ENCODE data around the gene NATD1. TPM values are rescaled to one million over a fixed set of nuclear protein-coding genes. Genes with fewer than 3 reads are reported as not detected.
A peak's percentile ranks its signal among the peaks of the same experiment; 100 is the strongest.

NATD1 gene
- total RNA-seq, 1 donor from 2014 or later, result 19.5 TPM

DNA sequence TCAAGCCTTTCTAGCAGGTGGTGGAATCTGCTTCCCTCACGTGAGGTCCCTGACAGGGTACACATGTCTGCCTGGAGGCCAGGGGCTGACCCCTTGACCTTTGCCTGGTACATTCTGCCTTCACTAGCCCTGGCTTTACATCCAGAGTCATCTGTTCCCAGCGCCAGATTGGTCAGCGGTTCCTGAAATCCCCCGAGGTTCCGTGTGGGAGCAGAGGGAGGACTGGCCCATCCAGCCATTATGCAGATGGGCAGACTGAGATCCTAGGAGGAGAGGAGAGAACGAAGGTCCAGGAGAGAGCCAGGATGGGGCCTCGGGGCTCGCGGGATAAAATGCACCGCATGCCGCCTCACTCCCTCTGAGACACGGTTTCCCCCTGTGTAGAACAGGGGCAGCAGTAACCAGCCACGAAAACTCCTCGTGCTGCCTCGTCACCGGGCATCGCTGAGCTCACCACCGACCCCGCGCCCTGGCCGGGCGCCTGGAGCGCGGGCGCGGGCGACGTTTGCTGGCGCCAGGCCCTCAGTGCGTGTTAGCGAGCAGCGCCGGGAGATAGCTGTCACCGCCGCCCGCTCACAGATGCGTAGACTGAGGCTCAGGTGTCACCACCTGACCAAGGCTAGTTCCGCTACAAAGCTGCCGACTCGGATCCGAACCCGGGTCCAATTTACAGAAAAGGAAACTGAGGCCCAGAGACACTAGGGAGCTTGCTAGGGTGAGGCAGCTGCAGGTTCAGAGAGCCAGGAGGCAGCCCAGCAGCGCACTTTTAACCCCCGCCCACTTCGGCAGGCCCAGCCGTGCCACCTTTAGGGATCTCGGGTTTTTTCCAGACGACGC is 30.5 kb upstream of the NATD1 start:
- H3K9me3 ChIP-seq, result no peaks in the 10 kb centered on the region
- ATAC-seq (no peak), DNase-seq (no peak)
- no peaks in the 10 kb centered on the region for H3K27me3 ChIP-seq
- intact Hi-C loops (cut with DNase I), result no loop called here
- peak overlapping the region; percentile 70 for H3K27ac ChIP-seq
- no peaks in the 10 kb centered on the region for H3K36me3 ChIP-seq
- H3K4me3 ChIP-seq, result peak overlapping the region; percentile 92
- H3K4me1 ChIP-seq, result peaks cover 42% of the 10 kb centered on the region
- TF ChIP-seq, protein P1, sequence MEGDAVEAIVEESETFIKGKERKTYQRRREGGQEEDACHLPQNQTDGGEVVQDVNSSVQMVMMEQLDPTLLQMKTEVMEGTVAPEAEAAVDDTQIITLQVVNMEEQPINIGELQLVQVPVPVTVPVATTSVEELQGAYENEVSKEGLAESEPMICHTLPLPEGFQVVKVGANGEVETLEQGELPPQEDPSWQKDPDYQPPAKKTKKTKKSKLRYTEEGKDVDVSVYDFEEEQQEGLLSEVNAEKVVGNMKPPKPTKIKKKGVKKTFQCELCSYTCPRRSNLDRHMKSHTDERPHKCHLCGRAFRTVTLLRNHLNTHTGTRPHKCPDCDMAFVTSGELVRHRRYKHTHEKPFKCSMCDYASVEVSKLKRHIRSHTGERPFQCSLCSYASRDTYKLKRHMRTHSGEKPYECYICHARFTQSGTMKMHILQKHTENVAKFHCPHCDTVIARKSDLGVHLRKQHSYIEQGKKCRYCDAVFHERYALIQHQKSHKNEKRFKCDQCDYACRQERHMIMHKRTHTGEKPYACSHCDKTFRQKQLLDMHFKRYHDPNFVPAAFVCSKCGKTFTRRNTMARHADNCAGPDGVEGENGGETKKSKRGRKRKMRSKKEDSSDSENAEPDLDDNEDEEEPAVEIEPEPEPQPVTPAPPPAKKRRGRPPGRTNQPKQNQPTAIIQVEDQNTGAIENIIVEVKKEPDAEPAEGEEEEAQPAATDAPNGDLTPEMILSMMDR (IDR thresholded peaks at IDR 0.05), result no peak

DNA sequence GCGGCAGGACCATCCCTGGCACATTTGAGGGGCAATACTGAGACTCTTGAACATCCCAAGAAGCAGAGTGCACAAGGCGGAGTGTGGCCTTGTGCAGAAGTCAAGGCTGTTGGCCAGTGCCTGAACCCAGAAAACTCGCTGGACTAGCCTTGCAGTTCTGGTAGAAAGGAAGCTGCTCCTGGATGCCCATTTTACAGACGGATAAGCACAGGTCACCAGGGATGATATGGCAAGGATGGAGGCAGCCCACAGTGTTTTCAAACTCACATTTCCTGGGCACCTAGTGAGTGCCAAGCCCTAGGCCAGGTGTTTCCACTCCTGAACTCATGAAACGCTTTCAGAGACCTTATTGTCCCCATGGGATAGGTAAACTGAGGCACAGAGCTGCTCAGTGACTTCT is 29.6 kb upstream of the NATD1 start:
- intact Hi-C loops (cut with DNase I), result no loop called here
- Histone ChIP-seq H3K4me1 (peaks cover 39% of the 10 kb centered on the region), H3K27ac (no peak overlapping the region), H3K27me3 (no peaks in the 10 kb centered on the region), H3K36me3 (no peaks in the 10 kb centered on the region), H3K9me3 (no peaks in the 10 kb centered on the region), H3K4me3 (no peak overlapping the region)
- DNase-seq, result no peak
- ATAC-seq, result no peak
- TF ChIP-seq, protein P1 (IDR thresholded peaks at IDR 0.05), result no peak

DNA sequence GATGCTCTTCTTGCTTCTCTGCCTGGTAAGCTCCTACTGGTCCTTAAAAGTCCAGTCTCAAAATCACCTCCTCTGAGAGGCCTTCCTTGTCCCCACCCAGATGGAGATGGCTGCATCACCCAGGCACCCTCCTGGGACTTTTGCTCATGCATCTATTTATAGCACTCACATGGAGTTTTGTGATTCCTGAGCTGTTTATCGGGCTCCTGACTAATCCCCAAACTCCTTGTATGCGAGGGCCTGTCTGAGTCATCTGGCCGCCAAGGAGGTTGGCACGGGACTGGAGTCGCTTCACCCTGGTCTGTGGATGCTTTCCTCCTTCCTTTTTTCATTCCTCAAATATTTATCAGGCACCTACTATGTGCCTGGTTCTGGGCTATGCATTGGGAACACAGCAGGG is 29.0 kb upstream of the NATD1 start:
- intact Hi-C loops (cut with DNase I), result no loop called here
- no peak overlapping the region for H3K27ac ChIP-seq
- H3K9me3 ChIP-seq, result no peaks in the 10 kb centered on the region
- TF ChIP-seq, protein P1 (IDR thresholded peaks at IDR 0.05), result no peak
- no peaks in the 10 kb centered on the region for H3K36me3 ChIP-seq
- H3K27me3 ChIP-seq, result no peaks in the 10 kb centered on the region
- no peak overlapping the region for H3K4me3 ChIP-seq
- DNase-seq, result no peak
- H3K4me1 ChIP-seq, result peaks cover 34% of the 10 kb centered on the region
- ATAC-seq, result no peak

- DNase-seq, result peak; percentile 95
- ATAC-seq, result peak; percentile 73
- peaks cover 33% of the 10 kb centered on the region for H3K4me1 ChIP-seq
- TF ChIP-seq, protein P1 (IDR thresholded peaks at IDR 0.05), result peak; percentile 99
- H3K27me3 ChIP-seq, result no peaks in the 10 kb centered on the region
- H3K36me3 ChIP-seq, result no peaks in the 10 kb centered on the region
- H3K4me3 ChIP-seq, result no peak overlapping the region
- no peaks in the 10 kb centered on the region for H3K9me3 ChIP-seq
- intact Hi-C loops (cut with DNase I), result no loop called here
- no peak overlapping the region for H3K27ac ChIP-seq
Observed at GRCh38 chr17:21280081-21280518, 26.9 kb upstream of the NATD1 start.

DNA sequence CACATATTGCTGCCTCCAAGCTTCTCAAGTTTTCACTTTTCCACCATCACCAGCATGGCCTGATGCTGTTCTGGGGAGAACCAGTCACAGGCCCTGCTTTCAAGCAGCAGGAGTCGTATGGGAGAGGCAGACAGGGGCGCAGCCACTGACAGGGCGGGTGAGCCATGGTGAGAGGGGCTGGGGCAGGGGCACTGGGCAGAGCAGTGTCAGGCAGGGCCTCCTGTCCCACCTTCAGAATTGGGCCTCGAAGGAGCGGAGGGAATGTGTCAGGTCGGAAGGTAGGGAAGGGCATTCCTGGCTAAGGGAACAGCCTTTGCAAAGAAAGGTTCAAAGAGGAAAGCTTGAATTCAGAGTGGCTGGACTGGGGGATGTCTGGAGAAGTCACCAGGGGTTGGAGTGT is 26.4 kb upstream of the NATD1 start:
- Histone ChIP-seq H3K4me1 (peaks cover 37% of the 10 kb centered on the region), H3K9me3 (no peaks in the 10 kb centered on the region), H3K27me3 (no peaks in the 10 kb centered on the region), H3K4me3 (no peak overlapping the region), H3K27ac (no peak overlapping the region), H3K36me3 (no peaks in the 10 kb centered on the region)
- TF ChIP-seq, protein P1 (IDR thresholded peaks at IDR 0.05), result no peak
- ATAC-seq (no peak), DNase-seq (peak; percentile 46)
- intact Hi-C loops (cut with DNase I), result loop anchor here (10.0 kb wide), 1 partner anchor 155 kb away; the partner anchor contains the start of gene DHRS7B
